ENCODE data around the gene KLHL10. TPM values are rescaled to one million over a fixed set of nuclear protein-coding genes. Genes with fewer than 3 reads are reported as not detected.
A peak's percentile ranks its signal among the peaks of the same experiment; 100 is the strongest.

The KLHL10 gene
- total and polyA plus RNA-seq, 2 of the 13 experiments (the other 11 are each of a cell fraction or from before 2014, with no cell fraction given): 0.04 to 0.08 TPM

DNA sequence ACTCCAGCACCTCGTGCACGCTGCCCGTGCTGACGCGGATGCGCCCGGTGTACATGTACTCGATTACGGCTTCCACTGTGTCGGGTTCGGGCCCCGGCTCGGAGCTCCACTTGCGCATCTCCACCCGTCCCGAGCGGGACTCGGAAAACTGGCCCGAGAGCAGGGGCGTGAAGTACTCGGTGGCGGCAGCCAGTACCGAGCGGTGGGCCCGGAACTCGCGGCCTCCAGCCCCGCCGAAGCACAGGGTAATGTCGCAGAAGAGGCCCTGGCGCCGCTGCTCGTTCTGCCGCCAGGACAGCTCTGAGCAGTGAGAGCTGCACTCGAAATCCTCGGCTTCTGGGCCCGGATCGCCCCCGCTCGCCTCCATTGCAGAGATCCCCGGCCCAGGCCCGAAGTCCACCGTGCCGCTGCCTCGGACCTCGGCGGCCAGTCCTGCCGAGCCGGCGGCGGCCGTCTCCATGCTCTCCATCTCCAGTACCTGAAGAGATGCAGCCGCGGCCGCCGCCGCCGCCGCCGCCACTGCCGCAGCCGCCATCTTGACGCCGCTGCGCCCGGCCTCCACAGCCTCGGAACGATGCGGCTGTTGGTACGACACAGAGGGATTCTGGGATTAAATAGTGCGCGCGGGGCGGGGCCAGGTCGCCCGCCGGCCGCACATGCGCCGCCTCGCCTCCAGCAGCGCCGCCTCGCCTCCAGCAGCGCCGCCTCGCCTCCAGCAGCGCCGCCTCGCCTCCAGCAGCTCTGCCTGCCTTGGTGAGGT is 27.4 kb downstream of the KLHL10 start, which contains the start of gene KLHL11 (continued):
- TF ChIP-seq, protein P1, sequence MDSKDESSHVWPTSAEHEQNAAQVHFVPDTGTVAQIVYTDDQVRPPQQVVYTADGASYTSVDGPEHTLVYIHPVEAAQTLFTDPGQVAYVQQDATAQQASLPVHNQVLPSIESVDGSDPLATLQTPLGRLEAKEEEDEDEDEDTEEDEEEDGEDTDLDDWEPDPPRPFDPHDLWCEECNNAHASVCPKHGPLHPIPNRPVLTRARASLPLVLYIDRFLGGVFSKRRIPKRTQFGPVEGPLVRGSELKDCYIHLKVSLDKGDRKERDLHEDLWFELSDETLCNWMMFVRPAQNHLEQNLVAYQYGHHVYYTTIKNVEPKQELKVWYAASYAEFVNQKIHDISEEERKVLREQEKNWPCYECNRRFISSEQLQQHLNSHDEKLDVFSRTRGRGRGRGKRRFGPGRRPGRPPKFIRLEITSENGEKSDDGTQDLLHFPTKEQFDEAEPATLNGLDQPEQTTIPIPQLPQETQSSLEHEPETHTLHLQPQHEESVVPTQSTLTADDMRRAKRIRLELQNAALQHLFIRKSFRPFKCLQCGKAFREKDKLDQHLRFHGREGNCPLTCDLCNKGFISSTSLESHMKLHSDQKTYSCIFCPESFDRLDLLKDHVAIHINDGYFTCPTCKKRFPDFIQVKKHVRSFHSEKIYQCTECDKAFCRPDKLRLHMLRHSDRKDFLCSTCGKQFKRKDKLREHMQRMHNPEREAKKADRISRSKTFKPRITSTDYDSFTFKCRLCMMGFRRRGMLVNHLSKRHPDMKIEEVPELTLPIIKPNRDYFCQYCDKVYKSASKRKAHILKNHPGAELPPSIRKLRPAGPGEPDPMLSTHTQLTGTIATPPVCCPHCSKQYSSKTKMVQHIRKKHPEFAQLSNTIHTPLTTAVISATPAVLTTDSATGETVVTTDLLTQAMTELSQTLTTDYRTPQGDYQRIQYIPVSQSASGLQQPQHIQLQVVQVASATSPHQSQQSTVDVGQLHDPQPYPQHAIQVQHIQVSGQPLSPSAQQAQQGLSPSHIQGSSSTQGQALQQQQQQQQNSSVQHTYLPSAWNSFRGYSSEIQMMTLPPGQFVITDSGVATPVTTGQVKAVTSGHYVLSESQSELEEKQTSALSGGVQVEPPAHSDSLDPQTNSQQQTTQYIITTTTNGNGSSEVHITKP (CRISPR knock-in tag; IDR thresholded peaks at IDR 0.05; ENCODE audit: low read depth): no peak; the same call in 1 of the 2 replicates
- TF ChIP-seq CCDC6 (CRISPR knock-in tag; IDR thresholded peaks at IDR 0.05) (peak; percentile 87), ZNF781 (CRISPR knock-in tag; IDR thresholded peaks at IDR 0.05; ENCODE audit: borderline replicate concordance, not compliant biosample characterization) (no peak), STAT5B (CRISPR knock-in tag; IDR thresholded peaks at IDR 0.05) (no peak), POLR2G (IDR thresholded peaks at IDR 0.05; ENCODE audit: low read depth, low read length) (peak; percentile 99), HMG20B (CRISPR knock-in tag; conservative IDR thresholded peaks at IDR 0.05) (no peak; the same call in none of the 2 replicates), ZNF615 (CRISPR knock-in tag; IDR thresholded peaks at IDR 0.05; ENCODE audit: borderline replicate concordance) (peak; percentile 69; the same call in 1 of the 2 replicates), MYNN (CRISPR knock-in tag; IDR thresholded peaks at IDR 0.05; ENCODE audit: low read depth) (no peak), ZNF629 (CRISPR knock-in tag; conservative IDR thresholded peaks at IDR 0.05) (peak; percentile 50; the same call in 1 of the 2 replicates), ZBTB3 (CRISPR knock-in tag; IDR thresholded peaks at IDR 0.05; ENCODE audit: borderline replicate concordance, low read depth) (peak; percentile 29; the same call in 1 of the 2 replicates), SSRP1 (CRISPR knock-in tag; IDR thresholded peaks at IDR 0.05) (no peak), PTBP1 (IDR thresholded peaks at IDR 0.05; ENCODE audit: low read depth, low read length, poor library complexity, severe bottlenecking) (peak; percentile 83), SCMH1 (CRISPR knock-in tag; IDR thresholded peaks at IDR 0.05; ENCODE audit: borderline replicate concordance) (no peak), ZNF772 (CRISPR knock-in tag; IDR thresholded peaks at IDR 0.05) (peak; percentile 88), SMYD3 (CRISPR knock-in tag; IDR thresholded peaks at IDR 0.05) (peak; percentile 88), ZNF670 (CRISPR knock-in tag; IDR thresholded peaks at IDR 0.05; ENCODE audit: borderline replicate concordance) (peak; percentile 63; the same call in 1 of the 2 replicates)
- TF ChIP-seq, protein P2, sequence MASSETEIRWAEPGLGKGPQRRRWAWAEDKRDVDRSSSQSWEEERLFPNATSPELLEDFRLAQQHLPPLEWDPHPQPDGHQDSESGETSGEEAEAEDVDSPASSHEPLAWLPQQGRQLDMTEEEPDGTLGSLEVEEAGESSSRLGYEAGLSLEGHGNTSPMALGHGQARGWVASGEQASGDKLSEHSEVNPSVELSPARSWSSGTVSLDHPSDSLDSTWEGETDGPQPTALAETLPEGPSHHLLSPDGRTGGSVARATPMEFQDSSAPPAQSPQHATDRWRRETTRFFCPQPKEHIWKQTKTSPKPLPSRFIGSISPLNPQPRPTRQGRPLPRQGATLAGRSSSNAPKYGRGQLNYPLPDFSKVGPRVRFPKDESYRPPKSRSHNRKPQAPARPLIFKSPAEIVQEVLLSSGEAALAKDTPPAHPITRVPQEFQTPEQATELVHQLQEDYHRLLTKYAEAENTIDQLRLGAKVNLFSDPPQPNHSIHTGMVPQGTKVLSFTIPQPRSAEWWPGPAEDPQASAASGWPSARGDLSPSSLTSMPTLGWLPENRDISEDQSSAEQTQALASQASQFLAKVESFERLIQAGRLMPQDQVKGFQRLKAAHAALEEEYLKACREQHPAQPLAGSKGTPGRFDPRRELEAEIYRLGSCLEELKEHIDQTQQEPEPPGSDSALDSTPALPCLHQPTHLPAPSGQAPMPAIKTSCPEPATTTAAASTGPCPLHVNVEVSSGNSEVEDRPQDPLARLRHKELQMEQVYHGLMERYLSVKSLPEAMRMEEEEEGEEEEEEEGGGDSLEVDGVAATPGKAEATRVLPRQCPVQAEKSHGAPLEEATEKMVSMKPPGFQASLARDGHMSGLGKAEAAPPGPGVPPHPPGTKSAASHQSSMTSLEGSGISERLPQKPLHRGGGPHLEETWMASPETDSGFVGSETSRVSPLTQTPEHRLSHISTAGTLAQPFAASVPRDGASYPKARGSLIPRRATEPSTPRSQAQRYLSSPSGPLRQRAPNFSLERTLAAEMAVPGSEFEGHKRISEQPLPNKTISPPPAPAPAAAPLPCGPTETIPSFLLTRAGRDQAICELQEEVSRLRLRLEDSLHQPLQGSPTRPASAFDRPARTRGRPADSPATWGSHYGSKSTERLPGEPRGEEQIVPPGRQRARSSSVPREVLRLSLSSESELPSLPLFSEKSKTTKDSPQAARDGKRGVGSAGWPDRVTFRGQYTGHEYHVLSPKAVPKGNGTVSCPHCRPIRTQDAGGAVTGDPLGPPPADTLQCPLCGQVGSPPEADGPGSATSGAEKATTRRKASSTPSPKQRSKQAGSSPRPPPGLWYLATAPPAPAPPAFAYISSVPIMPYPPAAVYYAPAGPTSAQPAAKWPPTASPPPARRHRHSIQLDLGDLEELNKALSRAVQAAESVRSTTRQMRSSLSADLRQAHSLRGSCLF (CRISPR knock-in tag; IDR thresholded peaks at IDR 0.05; ENCODE audit: borderline replicate concordance): no peak
- TF ChIP-seq, protein P3, sequence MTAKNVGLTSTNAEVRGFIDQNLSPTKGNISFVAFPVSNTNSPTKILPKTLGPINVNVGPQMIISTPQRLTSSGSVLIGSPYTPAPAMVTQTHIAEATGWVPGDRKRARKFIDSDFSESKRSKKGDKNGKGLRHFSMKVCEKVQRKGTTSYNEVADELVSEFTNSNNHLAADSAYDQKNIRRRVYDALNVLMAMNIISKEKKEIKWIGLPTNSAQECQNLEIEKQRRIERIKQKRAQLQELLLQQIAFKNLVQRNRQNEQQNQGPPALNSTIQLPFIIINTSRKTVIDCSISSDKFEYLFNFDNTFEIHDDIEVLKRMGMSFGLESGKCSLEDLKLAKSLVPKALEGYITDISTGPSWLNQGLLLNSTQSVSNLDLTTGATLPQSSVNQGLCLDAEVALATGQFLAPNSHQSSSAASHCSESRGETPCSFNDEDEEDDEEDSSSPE (CRISPR knock-in tag; IDR thresholded peaks at IDR 0.05): peak; percentile 82
